K562 (cell line): ENCODE measurements around the gene FKBP3. TPM values are rescaled to one million over a fixed set of nuclear protein-coding genes. Genes with fewer than 3 reads are reported as not detected.

Experiments
- CCNT2 ChIP-seq: IDR thresholded peaks from 2 replicates; pipeline ENCODE4 v1.6.1; 2011; ENCODE audit warnings: borderline replicate concordance, low read depth, mild to moderate bottlenecking, moderate library complexity, mixed read lengths, low read length; ENCODE audit not compliant: insufficient read length; ENCODE audit errors: extremely low read depth
- ELF2 ChIP-seq: fragments of 250-450 bp; sonication (Bioruptor Pico); IDR thresholded peaks from 2 replicates; pipeline ENCODE4 v1.5.0; 2021; ENCODE audit warnings: mild to moderate bottlenecking
- ESRRA ChIP-seq: fragments of 450-650 bp; IDR thresholded peaks from 2 replicates; pipeline ENCODE4 v1.6.1; 2014; ENCODE audit warnings: low read depth, mild to moderate bottlenecking, moderate library complexity, borderline replicate concordance
- FOS ChIP-seq: IDR thresholded peaks from 3 replicates; pipeline ENCODE4 v1.6.1; 2011; ENCODE audit not compliant: insufficient read length; ENCODE audit errors: extremely low read depth
- KDM2B ChIP-seq: fragments of 250-450 bp; sonication (Bioruptor Pico); IDR thresholded peaks from 2 replicates; pipeline ENCODE4 v1.8.0; 2021; ENCODE audit warnings: mild to moderate bottlenecking, moderate library complexity
- POLR2B ChIP-seq: fragments of 450-650 bp; IDR thresholded peaks from 2 replicates; pipeline ENCODE4 v1.6.1; 2018; ENCODE audit warnings: low read depth; ENCODE audit not compliant: partially characterized antibody
- PTRF ChIP-seq: fragments of 450-650 bp; IDR thresholded peaks from 2 replicates; pipeline ENCODE4 v1.6.1; 2016; ENCODE audit warnings: mild to moderate bottlenecking, missing genetic modification characterization, missing compliant biosample characterization
- RFX7 ChIP-seq: fragments of 250-450 bp; sonication (Bioruptor Pico); IDR thresholded peaks from 2 replicates; pipeline ENCODE4 v1.5.1; 2021; ENCODE audit warnings: mild to moderate bottlenecking
- TBP ChIP-seq: optimal IDR thresholded peaks from 2 replicates; pipeline ENCODE3; 2011; ENCODE audit warnings: low read depth, low read length, improper control_type of control experiment
- TCF3 ChIP-seq: sonication (generic); formaldehyde crosslinking; IDR thresholded peaks from 2 replicates; pipeline ENCODE4 v1.4.0; 2020; ENCODE audit warnings: mild to moderate bottlenecking, missing genetic modification reagents
- ZFP1 ChIP-seq: fragments of 450-650 bp; formaldehyde crosslinking; IDR thresholded peaks from 2 replicates; pipeline ENCODE4 v1.4.0; 2020; ENCODE audit warnings: mild to moderate bottlenecking, mixed read lengths
- polyA plus RNA-seq, 8 experiments: library from polyadenylated mRNA; depleted of rRNA in 4 of 8; stranded (reverse) in 5 of 8; unstranded in 3 of 8; fragments of >200 nt; fragmentation: Nextera tagmentation in 2 of 8; fragmentation: Illumina TruSeq in 1 of 8; extraction: Ambion mirVana in 2 of 8; extraction: Trizol in 1 of 8; gene quantifications; 2 replicates each; pipeline versions ENCODE4 v1.2.1 to v1.2.3, GENCODE V29; 2011 to 2014; ENCODE audit warnings: inconsistent platforms in 1 of 8, missing spikeins in 1 of 8
- total RNA-seq, 7 experiments: library from RNA; depleted of rRNA in 6 of 7; stranded (reverse); fragments of >200 nt in 6 of 7; fragmentation: Illumina TruSeq in 2 of 7; extraction: Trizol in 2 of 7; gene quantifications; 2 replicates each; pipeline versions ENCODE4 v1.2.1 to v1.2.3, GENCODE V29; 2011 to 2021; ENCODE audit warnings: low replicate concordance in 1 of 7
- TF ChIP-seq, protein P1 (sequence below): fragments of 450-650 bp; IDR thresholded peaks from 2 replicates; pipeline ENCODE4 v1.6.1; 2016
- TF ChIP-seq, protein P2 (sequence below): fragments of 250-450 bp; sonication (Bioruptor Pico); IDR thresholded peaks from 2 replicates; pipeline ENCODE4 v1.4.0; 2020; ENCODE audit warnings: mild to moderate bottlenecking, moderate library complexity
- TF ChIP-seq, protein P3 (sequence below): fragments of 450-650 bp; IDR thresholded peaks from 2 replicates; pipeline ENCODE4 v1.7.0; 2016; ENCODE audit warnings: borderline replicate concordance
- TF ChIP-seq, protein P4 (sequence below): fragments of 250-450 bp; sonication (Bioruptor Pico); IDR thresholded peaks from 2 replicates; pipeline ENCODE4 v1.5.1; 2021; ENCODE audit warnings: mild to moderate bottlenecking
- TF ChIP-seq, protein P5 (sequence below): fragments of 250-450 bp; sonication (Bioruptor Pico); IDR thresholded peaks from 2 replicates; pipeline ENCODE4 v1.5.0; 2022; ENCODE audit warnings: mild to moderate bottlenecking

The FKBP3 gene
- total and polyA plus RNA-seq, 9 of the 15 experiments (the other 6 are each of a cell fraction or from before 2014, with no cell fraction given), result 43.6 to 107 (median 65.2) TPM

DNA sequence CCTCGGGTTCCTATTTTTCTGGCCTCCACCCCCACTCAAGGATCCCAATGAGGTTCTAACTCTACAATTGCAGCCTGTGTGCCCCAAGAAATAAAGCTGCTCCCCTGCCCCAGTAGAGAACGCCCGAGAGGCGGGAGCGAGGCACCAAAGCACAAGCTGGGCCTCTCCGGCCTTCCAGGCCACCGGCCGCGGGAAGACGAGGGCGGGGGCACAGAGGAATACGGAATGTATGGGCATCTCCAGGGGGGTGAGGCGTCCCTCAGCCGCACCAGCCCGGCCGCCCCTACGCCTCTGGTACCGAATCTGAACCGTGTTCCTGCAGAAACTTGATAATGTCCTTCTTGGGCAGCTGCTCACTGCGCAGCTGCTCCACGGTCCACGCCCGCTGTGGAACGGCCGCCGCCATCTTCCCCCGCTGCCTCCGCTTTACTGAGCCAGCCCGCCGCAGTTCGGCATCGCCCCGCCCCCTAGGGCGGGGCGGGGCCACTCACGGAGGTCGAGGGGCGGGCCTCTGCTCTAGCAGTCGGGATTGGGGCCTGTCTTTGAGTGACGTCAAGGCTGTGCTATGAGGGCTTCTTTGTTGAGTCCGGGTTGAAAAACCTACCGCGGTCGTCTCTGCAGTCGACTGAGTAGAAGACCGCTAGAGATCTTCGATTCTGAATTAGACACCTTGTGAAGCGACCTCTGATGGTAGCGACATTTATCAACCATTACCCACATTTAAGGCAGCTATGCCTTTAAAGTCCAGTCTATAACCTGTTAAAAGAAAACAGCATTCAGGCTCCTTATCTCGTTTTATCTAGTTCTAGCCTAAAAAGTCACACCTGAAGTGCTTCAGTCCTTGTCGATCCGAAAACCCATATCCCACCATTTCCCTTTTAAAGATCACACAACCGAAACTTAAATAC lies at the start of gene FKBP3 (continued):
- TF ChIP-seq, protein P1, sequence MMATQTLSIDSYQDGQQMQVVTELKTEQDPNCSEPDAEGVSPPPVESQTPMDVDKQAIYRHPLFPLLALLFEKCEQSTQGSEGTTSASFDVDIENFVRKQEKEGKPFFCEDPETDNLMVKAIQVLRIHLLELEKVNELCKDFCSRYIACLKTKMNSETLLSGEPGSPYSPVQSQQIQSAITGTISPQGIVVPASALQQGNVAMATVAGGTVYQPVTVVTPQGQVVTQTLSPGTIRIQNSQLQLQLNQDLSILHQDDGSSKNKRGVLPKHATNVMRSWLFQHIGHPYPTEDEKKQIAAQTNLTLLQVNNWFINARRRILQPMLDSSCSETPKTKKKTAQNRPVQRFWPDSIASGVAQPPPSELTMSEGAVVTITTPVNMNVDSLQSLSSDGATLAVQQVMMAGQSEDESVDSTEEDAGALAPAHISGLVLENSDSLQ, result peak; percentile 98
- no peak for TF ChIP-seq PTRF (tag)
- no peak for TF ChIP-seq TCF3 (CRISPR knock-in tag)
- TF ChIP-seq TBP, result peak; percentile 81
- TF ChIP-seq, protein P2, sequence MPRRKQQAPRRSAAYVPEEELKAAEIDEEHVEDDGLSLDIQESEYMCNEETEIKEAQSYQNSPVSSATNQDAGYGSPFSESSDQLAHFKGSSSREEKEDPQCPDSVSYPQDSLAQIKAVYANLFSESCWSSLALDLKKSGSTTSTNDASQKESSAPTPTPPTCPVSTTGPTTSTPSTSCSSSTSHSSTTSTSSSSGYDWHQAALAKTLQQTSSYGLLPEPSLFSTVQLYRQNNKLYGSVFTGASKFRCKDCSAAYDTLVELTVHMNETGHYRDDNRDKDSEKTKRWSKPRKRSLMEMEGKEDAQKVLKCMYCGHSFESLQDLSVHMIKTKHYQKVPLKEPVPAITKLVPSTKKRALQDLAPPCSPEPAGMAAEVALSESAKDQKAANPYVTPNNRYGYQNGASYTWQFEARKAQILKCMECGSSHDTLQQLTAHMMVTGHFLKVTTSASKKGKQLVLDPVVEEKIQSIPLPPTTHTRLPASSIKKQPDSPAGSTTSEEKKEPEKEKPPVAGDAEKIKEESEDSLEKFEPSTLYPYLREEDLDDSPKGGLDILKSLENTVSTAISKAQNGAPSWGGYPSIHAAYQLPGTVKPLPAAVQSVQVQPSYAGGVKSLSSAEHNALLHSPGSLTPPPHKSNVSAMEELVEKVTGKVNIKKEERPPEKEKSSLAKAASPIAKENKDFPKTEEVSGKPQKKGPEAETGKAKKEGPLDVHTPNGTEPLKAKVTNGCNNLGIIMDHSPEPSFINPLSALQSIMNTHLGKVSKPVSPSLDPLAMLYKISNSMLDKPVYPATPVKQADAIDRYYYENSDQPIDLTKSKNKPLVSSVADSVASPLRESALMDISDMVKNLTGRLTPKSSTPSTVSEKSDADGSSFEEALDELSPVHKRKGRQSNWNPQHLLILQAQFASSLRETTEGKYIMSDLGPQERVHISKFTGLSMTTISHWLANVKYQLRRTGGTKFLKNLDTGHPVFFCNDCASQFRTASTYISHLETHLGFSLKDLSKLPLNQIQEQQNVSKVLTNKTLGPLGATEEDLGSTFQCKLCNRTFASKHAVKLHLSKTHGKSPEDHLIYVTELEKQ (CRISPR knock-in tag), result no peak
- TF ChIP-seq POLR2B, result peak; percentile 74
- TF ChIP-seq FOS, result peak; percentile 72
- TF ChIP-seq, protein P3, sequence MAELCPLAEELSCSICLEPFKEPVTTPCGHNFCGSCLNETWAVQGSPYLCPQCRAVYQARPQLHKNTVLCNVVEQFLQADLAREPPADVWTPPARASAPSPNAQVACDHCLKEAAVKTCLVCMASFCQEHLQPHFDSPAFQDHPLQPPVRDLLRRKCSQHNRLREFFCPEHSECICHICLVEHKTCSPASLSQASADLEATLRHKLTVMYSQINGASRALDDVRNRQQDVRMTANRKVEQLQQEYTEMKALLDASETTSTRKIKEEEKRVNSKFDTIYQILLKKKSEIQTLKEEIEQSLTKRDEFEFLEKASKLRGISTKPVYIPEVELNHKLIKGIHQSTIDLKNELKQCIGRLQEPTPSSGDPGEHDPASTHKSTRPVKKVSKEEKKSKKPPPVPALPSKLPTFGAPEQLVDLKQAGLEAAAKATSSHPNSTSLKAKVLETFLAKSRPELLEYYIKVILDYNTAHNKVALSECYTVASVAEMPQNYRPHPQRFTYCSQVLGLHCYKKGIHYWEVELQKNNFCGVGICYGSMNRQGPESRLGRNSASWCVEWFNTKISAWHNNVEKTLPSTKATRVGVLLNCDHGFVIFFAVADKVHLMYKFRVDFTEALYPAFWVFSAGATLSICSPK, result no peak
- no peak; the same call in 1 of the 2 replicates for TF ChIP-seq ESRRA
- TF ChIP-seq, protein P4, sequence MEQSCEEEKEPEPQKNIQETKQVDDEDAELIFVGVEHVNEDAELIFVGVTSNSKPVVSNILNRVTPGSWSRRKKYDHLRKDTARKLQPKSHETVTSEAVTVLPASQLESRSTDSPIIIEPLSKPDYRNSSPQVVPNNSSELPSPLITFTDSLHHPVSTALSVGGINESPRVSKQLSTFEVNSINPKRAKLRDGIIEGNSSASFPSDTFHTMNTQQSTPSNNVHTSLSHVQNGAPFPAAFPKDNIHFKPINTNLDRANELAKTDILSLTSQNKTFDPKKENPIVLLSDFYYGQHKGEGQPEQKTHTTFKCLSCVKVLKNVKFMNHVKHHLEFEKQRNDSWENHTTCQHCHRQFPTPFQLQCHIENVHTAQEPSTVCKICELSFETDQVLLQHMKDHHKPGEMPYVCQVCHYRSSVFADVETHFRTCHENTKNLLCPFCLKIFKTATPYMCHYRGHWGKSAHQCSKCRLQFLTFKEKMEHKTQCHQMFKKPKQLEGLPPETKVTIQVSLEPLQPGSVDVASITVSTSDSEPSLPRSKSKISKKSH (CRISPR knock-in tag), result no peak
- TF ChIP-seq, protein P5, sequence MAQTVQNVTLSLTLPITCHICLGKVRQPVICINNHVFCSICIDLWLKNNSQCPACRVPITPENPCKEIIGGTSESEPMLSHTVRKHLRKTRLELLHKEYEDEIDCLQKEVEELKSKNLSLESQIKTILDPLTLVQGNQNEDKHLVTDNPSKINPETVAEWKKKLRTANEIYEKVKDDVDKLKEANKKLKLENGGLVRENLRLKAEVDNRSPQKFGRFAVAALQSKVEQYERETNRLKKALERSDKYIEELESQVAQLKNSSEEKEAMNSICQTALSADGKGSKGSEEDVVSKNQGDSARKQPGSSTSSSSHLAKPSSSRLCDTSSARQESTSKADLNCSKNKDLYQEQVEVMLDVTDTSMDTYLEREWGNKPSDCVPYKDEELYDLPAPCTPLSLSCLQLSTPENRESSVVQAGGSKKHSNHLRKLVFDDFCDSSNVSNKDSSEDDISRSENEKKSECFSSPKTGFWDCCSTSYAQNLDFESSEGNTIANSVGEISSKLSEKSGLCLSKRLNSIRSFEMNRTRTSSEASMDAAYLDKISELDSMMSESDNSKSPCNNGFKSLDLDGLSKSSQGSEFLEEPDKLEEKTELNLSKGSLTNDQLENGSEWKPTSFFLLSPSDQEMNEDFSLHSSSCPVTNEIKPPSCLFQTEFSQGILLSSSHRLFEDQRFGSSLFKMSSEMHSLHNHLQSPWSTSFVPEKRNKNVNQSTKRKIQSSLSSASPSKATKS, result no peak
- TF ChIP-seq CCNT2, result peak; percentile 12
- TF ChIP-seq KDM2B (CRISPR knock-in tag), result no peak
- TF ChIP-seq RFX7 (CRISPR knock-in tag), result no peak
- TF ChIP-seq ZFP1, result no peak
- no peak for TF ChIP-seq ELF2 (CRISPR knock-in tag)
